Esophagus muscularis mucosa (tissue), 4 donors: ENCODE results near the gene SAMD5.

Experiments used
- EP300 ChIP-seq: sonication (generic); formaldehyde crosslinking; IDR thresholded peaks from one replicate; pipeline ENCODE4 v1.6.1; 2017; ENCODE audit warnings: antibody characterized with exemption
- POLR2A ChIP-seq: fragments of 450-650 bp; IDR thresholded peaks from one replicate; pipeline ENCODE4 v1.6.1; 2017; ENCODE audit warnings: antibody characterized with exemption, moderate library complexity, mild to moderate bottlenecking, low read depth
- POLR2AphosphoS5 ChIP-seq, 2 donors: sonication (generic); formaldehyde crosslinking; IDR thresholded peaks; one replicate each; pipeline ENCODE4 v1.6.1; 2017; ENCODE audit warnings: antibody characterized with exemption in 2 of 2
- TF ChIP-seq, protein P1 (sequence below), 3 experiments: fragments of 200-600 bp in 2 of 3; fragments of 450-650 bp in 1 of 3; sonication (generic) in 2 of 3; IDR thresholded peaks; one replicate each; pipeline ENCODE4 v1.5.1; 2017 to 2019; ENCODE audit warnings: antibody characterized with exemption in 3 of 3, mild to moderate bottlenecking in 2 of 3, moderate library complexity in 1 of 3

DNA sequence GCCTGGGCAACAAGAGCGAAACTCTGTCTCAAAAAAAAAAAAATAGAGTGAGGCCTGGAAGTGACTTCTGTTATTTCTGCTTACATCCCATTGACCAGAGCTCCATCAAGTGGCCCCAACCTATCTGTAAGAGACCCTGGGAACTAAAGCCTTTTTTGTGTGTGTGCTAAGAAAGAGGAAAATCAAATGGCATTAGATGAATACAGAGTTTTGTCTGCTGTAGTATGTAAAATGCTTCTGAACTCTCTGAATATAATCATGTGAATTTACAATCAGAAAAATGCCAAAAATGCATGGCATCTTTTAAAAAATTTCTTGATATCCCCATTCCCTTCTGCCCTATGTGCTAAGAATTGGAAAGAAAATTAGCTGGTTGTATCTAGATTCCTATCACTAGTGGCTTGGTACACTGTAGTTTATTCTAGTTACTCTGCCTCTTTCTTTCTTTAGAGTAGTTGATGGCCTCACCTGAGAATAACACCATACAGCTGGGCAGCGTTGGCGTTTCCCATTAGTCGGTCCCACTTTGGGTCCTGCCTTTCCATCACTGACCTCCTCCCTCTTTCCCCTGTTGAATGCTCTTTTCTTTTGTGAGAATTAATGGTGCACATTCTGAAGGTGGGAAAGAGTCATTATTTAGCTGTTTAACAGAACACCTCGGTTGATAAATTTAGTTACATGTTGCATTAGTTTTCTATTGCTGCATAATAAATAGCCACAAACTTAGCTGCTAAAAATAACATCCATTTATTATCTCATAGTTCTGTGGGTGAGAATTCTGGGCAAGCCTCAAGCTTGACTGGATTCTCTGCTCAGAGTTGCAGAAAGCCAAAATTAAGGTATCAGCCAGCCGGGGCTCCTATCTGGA is 38.2 kb downstream of the SAMD5 start:
- TF ChIP-seq, protein P1, sequence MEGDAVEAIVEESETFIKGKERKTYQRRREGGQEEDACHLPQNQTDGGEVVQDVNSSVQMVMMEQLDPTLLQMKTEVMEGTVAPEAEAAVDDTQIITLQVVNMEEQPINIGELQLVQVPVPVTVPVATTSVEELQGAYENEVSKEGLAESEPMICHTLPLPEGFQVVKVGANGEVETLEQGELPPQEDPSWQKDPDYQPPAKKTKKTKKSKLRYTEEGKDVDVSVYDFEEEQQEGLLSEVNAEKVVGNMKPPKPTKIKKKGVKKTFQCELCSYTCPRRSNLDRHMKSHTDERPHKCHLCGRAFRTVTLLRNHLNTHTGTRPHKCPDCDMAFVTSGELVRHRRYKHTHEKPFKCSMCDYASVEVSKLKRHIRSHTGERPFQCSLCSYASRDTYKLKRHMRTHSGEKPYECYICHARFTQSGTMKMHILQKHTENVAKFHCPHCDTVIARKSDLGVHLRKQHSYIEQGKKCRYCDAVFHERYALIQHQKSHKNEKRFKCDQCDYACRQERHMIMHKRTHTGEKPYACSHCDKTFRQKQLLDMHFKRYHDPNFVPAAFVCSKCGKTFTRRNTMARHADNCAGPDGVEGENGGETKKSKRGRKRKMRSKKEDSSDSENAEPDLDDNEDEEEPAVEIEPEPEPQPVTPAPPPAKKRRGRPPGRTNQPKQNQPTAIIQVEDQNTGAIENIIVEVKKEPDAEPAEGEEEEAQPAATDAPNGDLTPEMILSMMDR (IDR thresholded peaks at IDR 0.05) = no peak
- TF ChIP-seq POLR2AphosphoS5 (IDR thresholded peaks at IDR 0.05) (no peak), POLR2A (no peak), EP300 (no peak)
